Endodermal cell (in vitro differentiated cells): Measurements from ENCODE around the gene PPIE. TPM values are rescaled to one million over a fixed set of nuclear protein-coding genes. Genes with fewer than 3 reads are reported as not detected.
A peak's percentile ranks its signal among the peaks of the same experiment; 100 is the strongest.

ENCODE experiments used
- DNase-seq: peaks from one replicate; pipeline ENCODE4 v3.0.0-alpha.2; 2017
- H3K27ac ChIP-seq: 2 replicates; pipeline ENCODE4 v1.5.1; 2013; ENCODE audit warnings: mild to moderate bottlenecking, low read depth, low read length, moderate library complexity
- H3K27me3 ChIP-seq: 2 replicates; pipeline ENCODE4 v1.6.1; 2013; ENCODE audit warnings: mild to moderate bottlenecking, low read length, moderate library complexity; ENCODE audit not compliant: insufficient read depth, control insufficient read depth, poor library complexity, severe bottlenecking
- H3K36me3 ChIP-seq: 2 replicates; pipeline ENCODE4 v1.7.0; 2013; ENCODE audit warnings: mild to moderate bottlenecking, low read length, moderate library complexity; ENCODE audit not compliant: control insufficient read depth, insufficient read depth
- H3K4me1 ChIP-seq: one replicate; pipeline ENCODE4 v1.7.0; 2013; ENCODE audit warnings: low read length; ENCODE audit not compliant: control insufficient read depth, insufficient read depth
- H3K4me3 ChIP-seq: 2 replicates; pipeline ENCODE4 v1.5.1; 2013; ENCODE audit warnings: mild to moderate bottlenecking, low read length, moderate library complexity
- H3K9ac ChIP-seq: 2 replicates; pipeline ENCODE4 v1.6.1; 2013; ENCODE audit warnings: mild to moderate bottlenecking, low read length, moderate library complexity; ENCODE audit not compliant: poor library complexity, severe bottlenecking; ENCODE audit errors: extremely low read depth
- H3K9me3 ChIP-seq: 2 replicates; pipeline ENCODE4 v1.6.1; 2013; ENCODE audit warnings: mild to moderate bottlenecking, low read length, moderate library complexity; ENCODE audit not compliant: control insufficient read depth
- H3K27ac Mint-ChIP-seq: 2 replicates; pipeline ENCODE4 v1.8.0; 2020; ENCODE audit warnings: mixed read lengths
- H3K27me3 Mint-ChIP-seq: 2 replicates; pipeline ENCODE4 v1.8.0; 2021; ENCODE audit warnings: mild to moderate bottlenecking, mixed read lengths; ENCODE audit not compliant: insufficient read depth
- H3K36me3 Mint-ChIP-seq: 2 replicates; pipeline ENCODE4 v1.8.0; 2020; ENCODE audit warnings: low read depth, mixed read lengths
- H3K4me1 Mint-ChIP-seq: 2 replicates; pipeline ENCODE4 v1.8.0; 2020; ENCODE audit warnings: mixed read lengths
- H3K4me3 Mint-ChIP-seq: 2 replicates; pipeline ENCODE4 v1.8.0; 2020; ENCODE audit warnings: mild to moderate bottlenecking, moderate library complexity, mixed read lengths
- H3K9me3 Mint-ChIP-seq: 2 replicates; pipeline ENCODE4 v1.8.0; 2020; ENCODE audit warnings: mild to moderate bottlenecking, mixed read lengths
- WGBS, 2 experiments: methylation state at CpG; one replicate each; pipeline versions ENCODE4 v1.1.5 to v1.1.7; 2013; ENCODE audit warnings: missing lambda C conversion rate in 2 of 2, mixed read lengths in 1 of 2; ENCODE audit not compliant: insufficient coverage in 1 of 2, insufficient read length in 1 of 2; 5-methylcytosine and 5-hydroxymethylcytosine counted together
- total RNA-seq, 2 donors: library from RNA; stranded (reverse); fragmentation: NEBNext Ultra II Directional in 1 of 2; extraction: Animal tissue kit (Norgen Biotek cat#: 25700) in 1 of 2; gene quantifications; 2 replicates in 1 of 2; 3 replicates in 1 of 2; pipeline ENCODE4 v1.2.1, GENCODE V29; 2021
- TF ChIP-seq, protein P1 (sequence below): fragments of 200-600 bp; sonication (generic); conservative IDR thresholded peaks from 2 replicates; pipeline ENCODE4 v1.5.0; 2021; ENCODE audit warnings: antibody characterized with exemption, mild to moderate bottlenecking

The PPIE gene
- total RNA-seq, 2 donors from 2014 or later = 39.5 to 59.4 TPM

DNA sequence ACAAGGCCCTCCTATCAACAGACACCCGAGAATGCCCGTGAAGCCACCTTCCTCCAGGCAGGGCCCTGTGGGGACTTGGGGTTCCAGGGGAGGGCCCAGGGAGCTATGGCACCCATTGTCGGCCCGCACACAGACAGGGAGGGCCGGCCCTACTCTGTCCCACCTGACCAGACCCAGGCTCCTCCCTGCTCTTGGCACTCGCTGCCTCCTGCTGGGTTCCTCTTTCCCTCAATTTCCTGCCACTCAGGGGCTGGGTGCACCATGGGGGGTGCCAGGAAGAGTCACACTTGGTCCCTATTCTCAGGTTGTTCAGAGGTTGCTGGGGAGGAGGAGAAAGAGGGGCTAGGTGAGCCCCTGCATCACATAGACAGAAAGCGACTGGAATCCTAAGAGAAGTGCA is 40.5 kb downstream of the PPIE start:
- Histone ChIP-seq H3K9ac (no peak overlapping the region), H3K4me1 (no peaks in the 10 kb centered on the region), H3K4me3 (no peak overlapping the region), H3K9me3 (no peaks in the 10 kb centered on the region), H3K27ac (no peak overlapping the region), H3K27me3 (peaks cover 47% of the 10 kb centered on the region), H3K36me3 (no peaks in the 10 kb centered on the region)
- Mint-ChIP-seq H3K36me3 (no peaks in the 10 kb centered on the region), H3K4me3 (no peak overlapping the region), H3K9me3 (no peaks in the 10 kb centered on the region), H3K27me3 (peaks cover 71% of the 10 kb centered on the region), H3K27ac (no peak overlapping the region), H3K4me1 (no peaks in the 10 kb centered on the region)
- TF ChIP-seq, protein P1, sequence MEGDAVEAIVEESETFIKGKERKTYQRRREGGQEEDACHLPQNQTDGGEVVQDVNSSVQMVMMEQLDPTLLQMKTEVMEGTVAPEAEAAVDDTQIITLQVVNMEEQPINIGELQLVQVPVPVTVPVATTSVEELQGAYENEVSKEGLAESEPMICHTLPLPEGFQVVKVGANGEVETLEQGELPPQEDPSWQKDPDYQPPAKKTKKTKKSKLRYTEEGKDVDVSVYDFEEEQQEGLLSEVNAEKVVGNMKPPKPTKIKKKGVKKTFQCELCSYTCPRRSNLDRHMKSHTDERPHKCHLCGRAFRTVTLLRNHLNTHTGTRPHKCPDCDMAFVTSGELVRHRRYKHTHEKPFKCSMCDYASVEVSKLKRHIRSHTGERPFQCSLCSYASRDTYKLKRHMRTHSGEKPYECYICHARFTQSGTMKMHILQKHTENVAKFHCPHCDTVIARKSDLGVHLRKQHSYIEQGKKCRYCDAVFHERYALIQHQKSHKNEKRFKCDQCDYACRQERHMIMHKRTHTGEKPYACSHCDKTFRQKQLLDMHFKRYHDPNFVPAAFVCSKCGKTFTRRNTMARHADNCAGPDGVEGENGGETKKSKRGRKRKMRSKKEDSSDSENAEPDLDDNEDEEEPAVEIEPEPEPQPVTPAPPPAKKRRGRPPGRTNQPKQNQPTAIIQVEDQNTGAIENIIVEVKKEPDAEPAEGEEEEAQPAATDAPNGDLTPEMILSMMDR = no peak
- WGBS, 2 experiments = 75 to 89% methylated on average over 1 to 7 of the region's 7 CpGs
- DNase-seq = peak; percentile 59

- Mint-ChIP-seq H3K4me3 (no peak overlapping the region), H3K36me3 (no peaks in the 10 kb centered on the region), H3K27me3 (peaks cover 71% of the 10 kb centered on the region), H3K27ac (no peak overlapping the region), H3K4me1 (no peaks in the 10 kb centered on the region), H3K9me3 (no peaks in the 10 kb centered on the region)
- Histone ChIP-seq H3K27me3 (peaks cover 47% of the 10 kb centered on the region), H3K9me3 (no peaks in the 10 kb centered on the region), H3K9ac (no peak overlapping the region), H3K36me3 (no peaks in the 10 kb centered on the region), H3K27ac (no peak overlapping the region), H3K4me1 (no peaks in the 10 kb centered on the region), H3K4me3 (no peak overlapping the region)
- DNase-seq = no peak
- WGBS, 2 experiments = 82 to 100% methylated on average over 2 to 5 of the region's 5 CpGs
- TF ChIP-seq, protein P1 = no peak
These were observed 41.1 kb downstream of the PPIE start for GRCh38 chr1:39779821-39780220.

- no peaks in the 10 kb centered on the region for H3K4me1 ChIP-seq
- Mint-ChIP-seq H3K27me3 (peaks cover 74% of the 10 kb centered on the region), H3K9me3 (no peaks in the 10 kb centered on the region), H3K27ac (no peak overlapping the region), H3K4me1 (no peaks in the 10 kb centered on the region), H3K36me3 (no peaks in the 10 kb centered on the region), H3K4me3 (no peak overlapping the region)
- H3K9me3 ChIP-seq = no peaks in the 10 kb centered on the region
- no peaks in the 10 kb centered on the region for H3K36me3 ChIP-seq
- no peak for DNase-seq
- whole genome bisulfite sequencing, 2 experiments = 79 to 85% methylated on average over 2 of the region's 2 CpGs
- TF ChIP-seq, protein P1 = no peak
- no peak overlapping the region for H3K9ac ChIP-seq
- H3K27ac ChIP-seq = no peak overlapping the region
- peaks cover 58% of the 10 kb centered on the region for H3K27me3 ChIP-seq
- H3K4me3 ChIP-seq = no peak overlapping the region
These were observed 42.6 kb downstream of the PPIE start for GRCh38 chr1:39781349-39781715.
